Measurements from ENCODE around the gene IFFO2. TPM values are rescaled to one million over a fixed set of nuclear protein-coding genes. Genes with fewer than 3 reads are reported as not detected.
"Not testable (repeated sequence)": the region's sequence is repeated elsewhere in the genome, so short reads cannot be mapped to it uniquely, and the experiment has no call there.

The IFFO2 gene
- total RNA-seq, 1 donor from 2014 or later, result 131 TPM

GRCh38 chr1:18870957-18871356 lies 85.5 kb downstream of the IFFO2 start:
- TF ChIP-seq CTCF (IDR thresholded peaks at IDR 0.05), result no peak
- Histone ChIP-seq H3K27ac (no peak overlapping the region), H3K4me1 (no peaks in the 10 kb centered on the region), H3K4me3 (no peak overlapping the region), H3K9me3 (no peaks in the 10 kb centered on the region), H3K27me3 (no peaks in the 10 kb centered on the region), H3K36me3 (peaks cover 6 to 10% of the 10 kb centered on the region in 2 donors)
- intact Hi-C loops (cut with DNase I), result no loop called here
- no peak for DNase-seq (ENCODE audit: low spot score in 2 of 2)

- intact Hi-C loops (cut with DNase I); DNase-seq (ENCODE audit: low spot score in 2 of 2); H3K27me3 ChIP-seq; H3K9me3 ChIP-seq; H3K27ac ChIP-seq; H3K4me3 ChIP-seq; H3K4me1 ChIP-seq: not testable (repeated sequence)
- H3K36me3 ChIP-seq, result peaks cover 6 to 10% of the 10 kb centered on the region in 2 donors
Observed at GRCh38 chr1:18870595-18870865, 85.9 kb downstream of the IFFO2 start.

- intact Hi-C loops (cut with DNase I), result no loop called here
- H3K4me1 ChIP-seq, result no peaks in the 10 kb centered on the region
- no peak for DNase-seq (ENCODE audit: low spot score in 2 of 2)
- no peak for TF ChIP-seq CTCF (IDR thresholded peaks at IDR 0.05)
- H3K27ac ChIP-seq, result no peak overlapping the region
- no peaks in the 10 kb centered on the region for H3K9me3 ChIP-seq
- H3K27me3 ChIP-seq, result no peaks in the 10 kb centered on the region
- no peak overlapping the region for H3K4me3 ChIP-seq
- peaks cover 6 to 10% of the 10 kb centered on the region in 2 donors for H3K36me3 ChIP-seq
Observed at GRCh38 chr1:18869847-18870594, 86.5 kb downstream of the IFFO2 start.

DNA sequence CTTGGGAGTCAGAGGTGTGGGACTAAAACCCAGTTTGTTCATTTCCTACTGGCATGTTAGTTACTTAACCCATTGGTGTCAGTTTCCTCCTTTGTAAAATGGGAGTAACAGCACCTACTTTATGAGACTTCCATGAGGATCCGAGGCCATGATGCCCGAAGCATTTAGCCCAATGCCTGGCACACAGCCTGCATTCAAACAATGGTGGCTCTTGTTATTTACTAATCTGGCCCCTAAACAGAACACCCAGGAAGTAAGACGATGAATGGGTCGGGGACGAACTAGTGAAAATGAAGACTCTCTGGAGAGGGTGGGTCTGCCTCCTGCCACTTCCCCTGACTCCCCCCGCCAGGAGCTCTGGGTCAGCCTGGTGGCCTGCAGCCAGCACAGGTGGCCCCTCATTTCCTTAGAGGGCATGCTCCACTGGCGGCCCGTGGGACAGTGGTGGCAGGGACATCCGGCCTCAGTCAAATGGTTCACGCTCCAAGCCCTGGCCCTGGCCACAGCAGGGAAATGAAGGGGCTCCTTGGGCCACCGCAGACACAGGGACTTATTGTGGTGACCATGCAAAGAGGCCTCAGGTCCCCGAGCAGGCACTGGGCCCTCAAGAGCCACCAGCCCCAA lies 87.6 kb downstream of the IFFO2 start:
- intact Hi-C loops (cut with DNase I), result no loop called here
- Histone ChIP-seq H3K36me3 (peaks cover 6 to 10% of the 10 kb centered on the region in 2 donors), H3K4me1 (no peaks in the 10 kb centered on the region), H3K9me3 (no peaks in the 10 kb centered on the region), H3K4me3 (no peak overlapping the region), H3K27ac (no peak overlapping the region), H3K27me3 (no peaks in the 10 kb centered on the region)
- DNase-seq (ENCODE audit: low spot score in 2 of 2), result no peak
- TF ChIP-seq CTCF (IDR thresholded peaks at IDR 0.05), result no peak

DNA sequence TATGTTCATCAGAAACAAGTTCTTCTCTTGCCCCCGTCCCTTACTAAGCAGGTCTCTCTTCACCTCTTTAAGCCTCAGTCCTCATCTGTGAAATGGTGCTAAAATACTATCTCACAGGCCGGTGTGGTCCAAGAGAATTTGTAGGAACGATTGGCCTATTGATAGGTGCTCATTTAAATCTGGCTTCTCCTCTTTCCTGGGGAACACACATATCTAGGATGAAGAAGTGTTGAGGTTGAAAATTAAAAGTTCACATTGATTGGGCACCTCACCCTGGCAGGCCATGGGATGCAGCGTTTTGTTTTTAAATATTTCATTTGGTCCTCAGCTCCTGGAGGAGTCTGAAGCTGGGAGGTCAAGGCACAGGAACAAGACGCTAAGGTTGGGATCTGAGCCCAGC lies 88.1 kb downstream of the IFFO2 start:
- peaks cover 6 to 10% of the 10 kb centered on the region in 2 donors for H3K36me3 ChIP-seq
- H3K4me1 ChIP-seq, result no peaks in the 10 kb centered on the region
- no peak for TF ChIP-seq CTCF (IDR thresholded peaks at IDR 0.05)
- DNase-seq (ENCODE audit: low spot score in 2 of 2), result no peak
- no peaks in the 10 kb centered on the region for H3K9me3 ChIP-seq
- intact Hi-C loops (cut with DNase I), result no loop called here
- no peak overlapping the region for H3K27ac ChIP-seq
- H3K27me3 ChIP-seq, result no peaks in the 10 kb centered on the region
- H3K4me3 ChIP-seq, result no peak overlapping the region

DNA sequence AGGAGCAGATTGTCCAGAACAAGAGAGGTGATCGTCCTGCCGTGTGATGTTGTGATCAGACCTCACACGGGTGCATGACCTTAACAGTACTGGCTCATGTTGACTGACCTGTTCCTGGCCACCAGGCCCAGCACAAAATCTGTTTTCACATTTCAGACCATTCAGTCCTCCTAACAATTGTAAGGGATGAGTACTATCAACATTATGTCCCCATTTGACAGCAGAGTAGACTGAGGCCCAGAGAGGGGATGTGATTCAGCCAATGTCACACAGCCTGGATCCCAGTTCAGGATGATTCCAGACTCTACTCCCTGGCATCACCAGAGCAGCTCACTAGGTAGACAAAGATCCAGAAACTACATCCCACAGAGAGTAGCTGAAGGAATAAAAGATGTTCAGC lies 89.6 kb downstream of the IFFO2 start:
- no peaks in the 10 kb centered on the region for H3K27me3 ChIP-seq
- no peak for DNase-seq (ENCODE audit: low spot score in 2 of 2)
- no peak for TF ChIP-seq CTCF (IDR thresholded peaks at IDR 0.05)
- intact Hi-C loops (cut with DNase I), result no loop called here
- no peak overlapping the region for H3K27ac ChIP-seq
- no peaks in the 10 kb centered on the region for H3K4me1 ChIP-seq
- no peaks in the 10 kb centered on the region for H3K9me3 ChIP-seq
- no peaks in the 10 kb centered on the region for H3K36me3 ChIP-seq
- no peak overlapping the region for H3K4me3 ChIP-seq
